Hepatocyte (in vitro differentiated cells): ENCODE data around the gene PIGQ. TPM values are rescaled to one million over a fixed set of nuclear protein-coding genes. Genes with fewer than 3 reads are reported as not detected.

Source experiments
- DNase-seq: peaks from one replicate; pipeline ENCODE4 v3.0.0-alpha.2; 2016; ENCODE audit warnings: low spot score
- H2AFZ ChIP-seq: fragments of 200-600 bp; sonication (generic); 2 replicates; pipeline ENCODE4 v1.6.0; 2016; ENCODE audit warnings: antibody characterized with exemption, mild to moderate bottlenecking
- H3K27ac ChIP-seq: fragments of 200-600 bp; sonication (generic); 2 replicates; pipeline ENCODE4 v1.5.1; 2016; ENCODE audit warnings: mild to moderate bottlenecking
- H3K27me3 ChIP-seq: fragments of 200-600 bp; sonication (generic); 2 replicates; pipeline ENCODE4 v1.6.1; 2016
- H3K36me3 ChIP-seq: fragments of 200-600 bp; sonication (generic); replicated peaks from 2 replicates; pipeline ENCODE4 v1.5.1; 2016; ENCODE audit warnings: low read depth; ENCODE audit not compliant: insufficient read depth
- H3K4me1 ChIP-seq: fragments of 200-600 bp; sonication (generic); 2 replicates; pipeline ENCODE4 v1.5.1; 2016; ENCODE audit warnings: mild to moderate bottlenecking, moderate library complexity; ENCODE audit not compliant: insufficient read depth
- H3K4me2 ChIP-seq: fragments of 200-600 bp; sonication (generic); 2 replicates; pipeline ENCODE4 v1.6.0; 2016
- H3K4me3 ChIP-seq: fragments of 200-600 bp; sonication (generic); 2 replicates; pipeline ENCODE4 v1.5.1; 2016; ENCODE audit warnings: mild to moderate bottlenecking
- H3K79me2 ChIP-seq: fragments of 200-600 bp; sonication (generic); 2 replicates; pipeline ENCODE4 v1.6.0; 2017; ENCODE audit warnings: mild to moderate bottlenecking
- H3K9me2 ChIP-seq: fragments of 200-600 bp; sonication (generic); replicated peaks from 2 replicates; pipeline ENCODE4 v1.6.0; 2017; ENCODE audit warnings: mild to moderate bottlenecking; ENCODE audit not compliant: insufficient read depth
- H3K9me3 ChIP-seq: fragments of 200-600 bp; sonication (generic); 2 replicates; pipeline ENCODE4 v1.5.1; 2016; ENCODE audit warnings: low read depth, mild to moderate bottlenecking
- H4K20me1 ChIP-seq: fragments of 200-600 bp; sonication (generic); 2 replicates; pipeline ENCODE4 v1.6.0; 2016; ENCODE audit warnings: mild to moderate bottlenecking; ENCODE audit not compliant: insufficient read depth, poor library complexity, severe bottlenecking
- CTCF ChIP-seq: fragments of 200-600 bp; sonication (generic); IDR thresholded peaks from 2 replicates; pipeline ENCODE4 v1.5.1; 2016; ENCODE audit warnings: antibody characterized with exemption, mild to moderate bottlenecking; ENCODE audit not compliant: poor library complexity
- EZH2 ChIP-seq: fragments of 200-600 bp; sonication (generic); IDR thresholded peaks from 2 replicates; pipeline ENCODE4 v1.6.1; 2016; ENCODE audit warnings: antibody characterized with exemption, mild to moderate bottlenecking, borderline replicate concordance
- EZH2phosphoT487 ChIP-seq: fragments of 200-600 bp; sonication (generic); IDR thresholded peaks from one replicate; pipeline ENCODE4 v1.6.1; 2018; ENCODE audit warnings: antibody characterized with exemption, mild to moderate bottlenecking, low read depth, moderate library complexity; ENCODE audit not compliant: unreplicated experiment, severe bottlenecking
- WGBS: methylation state at CpG from one replicate; pipeline ENCODE4 v1.1.6; 2016; ENCODE audit warnings: low lambda C conversion rate; ENCODE audit errors: missing lambda C conversion rate; 5-methylcytosine and 5-hydroxymethylcytosine counted together
- polyA plus RNA-seq: library from polyadenylated mRNA; unstranded; fragments of >200 nt; fragmentation: Nextera tagmentation; extraction: Ambion mirVana; gene quantifications from 2 replicates; pipeline ENCODE4 v1.2.1, GENCODE V29; 2016
- total RNA-seq: library from RNA; depleted of rRNA; stranded (reverse); fragments of >200 nt; gene quantifications from 2 replicates; pipeline ENCODE4 v1.2.3, GENCODE V29; 2014

The PIGQ gene
- total and polyA plus RNA-seq, 2 experiments from 2014 or later: 30.0 to 58.6 TPM

GRCh38 chr16:588889-589657, 19.3 kb downstream of the PIGQ start:
- Histone ChIP-seq H3K4me1 (peaks cover 37% of the 10 kb centered on the region), H2AFZ (peak overlapping the region; percentile 76), H4K20me1 (peaks cover 8% of the 10 kb centered on the region), H3K36me3 (no peaks in the 10 kb centered on the region), H3K27me3 (no peaks in the 10 kb centered on the region), H3K4me2 (peak overlapping the region; percentile 98), H3K4me3 (peak overlapping the region; percentile 96), H3K9me2 (no peaks in the 10 kb centered on the region), H3K79me2 (peaks cover 50% of the 10 kb centered on the region), H3K27ac (peak overlapping the region; percentile 98), H3K9me3 (no peaks in the 10 kb centered on the region)
- WGBS: 0% methylated on average over 43 of the region's 107 CpGs
- peak; percentile 97 for DNase-seq
- TF ChIP-seq EZH2phosphoT487 (no peak), CTCF (no peak), EZH2 (no peak)

- H3K27me3 ChIP-seq: no peaks in the 10 kb centered on the region
- peak within 1 kb of the TSS; percentile 76 for H2AFZ ChIP-seq
- no peaks in the 10 kb centered on the region for H3K9me2 ChIP-seq
- H3K4me3 ChIP-seq: peak within 1 kb of the TSS; percentile 96
- peak within 1 kb of the TSS; percentile 98 for H3K27ac ChIP-seq
- H3K36me3 ChIP-seq: no peaks in the 10 kb centered on the region
- H4K20me1 ChIP-seq: peaks cover 12% of the 10 kb centered on the region
- no peaks in the 10 kb centered on the region for H3K9me3 ChIP-seq
- H3K4me2 ChIP-seq: peak within 1 kb of the TSS; percentile 98
- WGBS: 0% methylated on average over 13 of the region's 67 CpGs
- peaks cover 57% of the 10 kb centered on the region for H3K79me2 ChIP-seq
- H3K4me1 ChIP-seq: peaks cover 41% of the 10 kb centered on the region
- no peak for TF ChIP-seq EZH2phosphoT487
- TF ChIP-seq EZH2: no peak
- TF ChIP-seq CTCF: no peak
- DNase-seq: peak; percentile 100
These were observed 20.0 kb downstream of the PIGQ start, which contains the start of gene RAB40C for GRCh38 chr16:589658-590187. TSS of gene RAB40C (plus strand) at chr16:590066. CDS start at chr16:590292, 226 bp downstream.

- TF ChIP-seq EZH2phosphoT487 (no peak), EZH2 (no peak), CTCF (no peak)
- Histone ChIP-seq H4K20me1 (peaks cover 12% of the 10 kb centered on the region), H3K4me2 (peak overlapping the region; percentile 98), H3K79me2 (peaks cover 62% of the 10 kb centered on the region), H3K9me2 (no peaks in the 10 kb centered on the region), H3K27ac (peak overlapping the region; percentile 94), H2AFZ (no peak overlapping the region), H3K36me3 (no peaks in the 10 kb centered on the region), H3K4me1 (peaks cover 46% of the 10 kb centered on the region), H3K9me3 (no peaks in the 10 kb centered on the region), H3K27me3 (no peaks in the 10 kb centered on the region), H3K4me3 (peak overlapping the region; percentile 93)
- WGBS: 2% methylated on average over 41 of the region's 71 CpGs
- DNase-seq: peak; percentile 80
These were observed 20.5 kb downstream of the PIGQ start for GRCh38 chr16:590188-590814.
